G401.6 (cell line): ENCODE data around the gene VASH1.

ENCODE experiments used
- FAIRE-seq: peaks from 2 replicates; lab custom pipeline; 2012; peaks lifted over from hg19 to GRCh38; lab: Jason Lieb, UNC

Gene VASH1

GRCh38 chr14:76742966-76743365 is 18.3 kb upstream of the VASH1 start:
- no peak for FAIRE-seq

- FAIRE-seq = no peak
Measured at GRCh38 chr14:76752744-76753143, 8.5 kb upstream of the VASH1 start.

GRCh38 chr14:76753541-76754198 is 7.6 kb upstream of the VASH1 start:
- FAIRE-seq = no peak

- no peak for FAIRE-seq
Measured at GRCh38 chr14:76754586-76754985, 6.7 kb upstream of the VASH1 start.

- FAIRE-seq = no peak
Measured at GRCh38 chr14:76755610-76756370, 5.5 kb upstream of the VASH1 start.

GRCh38 chr14:76756371-76756750 is 4.9 kb upstream of the VASH1 start:
- FAIRE-seq = no peak

- no peak for FAIRE-seq
Measured at GRCh38 chr14:76759589-76759988, 1.7 kb upstream of the VASH1 start.

- no peak for FAIRE-seq
Measured at GRCh38 chr14:76760331-76761135, 735 bp upstream of the VASH1 start.

- FAIRE-seq = no peak
Measured at GRCh38 chr14:76761960-76762410, 717 bp downstream of the VASH1 start.

GRCh38 chr14:76762411-76763095 is 1.3 kb downstream of the VASH1 start:
- FAIRE-seq = no peak

- no peak for FAIRE-seq
Measured at GRCh38 chr14:76763096-76764041, 2.1 kb downstream of the VASH1 start.

GRCh38 chr14:76765461-76765931 is 4.2 kb downstream of the VASH1 start:
- no peak for FAIRE-seq

GRCh38 chr14:76767681-76768656 is 6.7 kb downstream of the VASH1 start:
- no peak for FAIRE-seq

GRCh38 chr14:76768671-76769500 is 7.6 kb downstream of the VASH1 start:
- no peak for FAIRE-seq

- no peak for FAIRE-seq
Measured at GRCh38 chr14:76769636-76770292, 8.5 kb downstream of the VASH1 start.

GRCh38 chr14:76770521-76771436 is 9.5 kb downstream of the VASH1 start:
- FAIRE-seq = no peak

GRCh38 chr14:76771437-76771980 is 10.2 kb downstream of the VASH1 start:
- no peak for FAIRE-seq
